Fibroblast of lung (primary cell): ENCODE results near the gene CFAP61. TPM values are rescaled to one million over a fixed set of nuclear protein-coding genes. Genes with fewer than 3 reads are reported as not detected.

Experiments used
- DNase-seq, 2 donors: peaks; one replicate each; pipeline versions ENCODE4 v3.0.0 to v3.0.0-alpha.2; 2010; ENCODE audit warnings: low read depth in 2 of 2
- H2AFZ ChIP-seq: 2 replicates; pipeline ENCODE4 v1.5.1; 2012; ENCODE audit warnings: low read length, control low read depth, inconsistent platforms
- H3K27ac ChIP-seq: 2 replicates; pipeline ENCODE4 v1.5.1; 2011; ENCODE audit warnings: low read length, control low read depth; ENCODE audit not compliant: insufficient read depth
- H3K27me3 ChIP-seq: 2 replicates; pipeline ENCODE4 v1.5.1; 2011; ENCODE audit warnings: mild to moderate bottlenecking, low read length; ENCODE audit not compliant: control insufficient read depth, insufficient read depth
- H3K36me3 ChIP-seq: 2 replicates; pipeline ENCODE4 v1.5.1; 2011; ENCODE audit warnings: low read length; ENCODE audit not compliant: control insufficient read depth, insufficient read depth
- H3K4me1 ChIP-seq: 2 replicates; pipeline ENCODE4 v1.5.1; 2011; ENCODE audit warnings: low read length; ENCODE audit not compliant: control insufficient read depth, insufficient read depth; ENCODE audit errors: extremely low read depth
- H3K4me2 ChIP-seq: 2 replicates; pipeline ENCODE4 v1.5.1; 2011; ENCODE audit warnings: low read length, control low read depth; ENCODE audit not compliant: insufficient read depth; ENCODE audit errors: extremely low read depth
- H3K4me3 ChIP-seq, 4 experiments: fragments of 200-600 bp in 1 of 4; sonication (generic) in 1 of 4; replicated peaks in 1 of 4; 2 replicates each; pipeline ENCODE4 v1.5.1; 2011 to 2016; ENCODE audit warnings: low read length in 4 of 4, low read depth in 3 of 4, mild to moderate bottlenecking in 3 of 4, control low read depth in 2 of 4, inconsistent platforms in 1 of 4, mixed read lengths in 1 of 4; ENCODE audit not compliant: insufficient read depth in 1 of 4; ENCODE audit errors: control extremely low read depth in 1 of 4
- H3K79me2 ChIP-seq: 2 replicates; pipeline ENCODE4 v1.5.1; 2012; ENCODE audit warnings: mild to moderate bottlenecking, low read length, inconsistent platforms; ENCODE audit not compliant: control insufficient read depth, insufficient read depth
- H3K9ac ChIP-seq: 2 replicates; pipeline ENCODE4 v1.5.1; 2011; ENCODE audit warnings: mild to moderate bottlenecking, low read length, control low read depth; ENCODE audit not compliant: insufficient read depth
- H3K9me3 ChIP-seq: 2 replicates; pipeline ENCODE4 v1.5.1; 2012; ENCODE audit warnings: low read depth, low read length; ENCODE audit not compliant: control insufficient read depth, insufficient read depth
- H4K20me1 ChIP-seq: 2 replicates; pipeline ENCODE4 v1.5.1; 2011; ENCODE audit warnings: low read length; ENCODE audit not compliant: control insufficient read depth, insufficient read depth; ENCODE audit errors: extremely low read depth
- EZH2 ChIP-seq: IDR thresholded peaks from 2 replicates; pipeline ENCODE4 v1.5.1; 2012; ENCODE audit warnings: low read length, control low read depth, mild to moderate bottlenecking; ENCODE audit errors: missing control alignments
- polyA plus RNA-seq, 2 donors: library from polyadenylated mRNA; depleted of rRNA in 1 of 2; stranded (reverse) in 1 of 2; unstranded in 1 of 2; fragments of >200 nt; gene quantifications; 2 replicates each; pipeline ENCODE4 v1.2.1, GENCODE V29; 2011 to 2012; ENCODE audit warnings: missing spikeins in 1 of 2
- total RNA-seq: library from RNA; depleted of rRNA; stranded (reverse); fragments of >200 nt; gene quantifications from 2 replicates; pipeline ENCODE4 v1.2.1, GENCODE V29; 2014
- TF ChIP-seq, protein P1 (sequence below), 2 donors: IDR thresholded peaks in 1 of 2; conservative IDR thresholded peaks in 1 of 2; 1 replicate in 1 of 2; 2 replicates in 1 of 2; pipeline ENCODE4 v1.5.1; 2011 to 2012; ENCODE audit warnings: low read length in 2 of 2, control low read depth in 1 of 2, inconsistent platforms in 1 of 2, low read depth in 1 of 2, mild to moderate bottlenecking in 1 of 2

The CFAP61 gene
- total and polyA plus RNA-seq, 2 donors (not counting 1 experiment from before 2014, with no cell fraction given): not detected

DNA sequence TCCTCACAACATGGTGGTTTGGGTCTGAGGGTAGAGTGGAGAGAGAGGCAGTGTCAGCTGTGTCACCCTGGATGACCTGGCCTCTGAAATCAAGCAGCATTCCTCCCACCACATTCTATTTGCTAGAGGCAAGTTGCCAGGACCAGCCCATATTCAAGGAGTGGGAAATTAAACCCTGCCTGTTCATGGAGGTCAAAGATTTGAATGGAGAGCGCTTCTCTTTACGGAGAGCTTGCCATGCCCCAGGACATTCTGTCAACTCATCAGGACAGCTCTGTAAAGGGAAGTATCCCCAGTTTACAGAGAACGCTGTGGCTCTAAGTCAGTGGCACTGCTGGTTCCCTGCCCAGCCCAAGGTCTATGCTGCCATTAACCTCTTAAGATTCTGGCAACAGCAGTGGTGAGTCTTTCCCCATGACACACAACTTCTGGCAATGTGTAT is 225.6 kb downstream of the CFAP61 start:
- no peaks in the 10 kb centered on the region for H3K4me1 ChIP-seq
- H3K27ac ChIP-seq: no peak overlapping the region
- H3K79me2 ChIP-seq: no peaks in the 10 kb centered on the region
- no peaks in the 10 kb centered on the region for H3K9me3 ChIP-seq
- no peaks in the 10 kb centered on the region for H3K36me3 ChIP-seq
- TF ChIP-seq EZH2: no peak
- TF ChIP-seq, protein P1, sequence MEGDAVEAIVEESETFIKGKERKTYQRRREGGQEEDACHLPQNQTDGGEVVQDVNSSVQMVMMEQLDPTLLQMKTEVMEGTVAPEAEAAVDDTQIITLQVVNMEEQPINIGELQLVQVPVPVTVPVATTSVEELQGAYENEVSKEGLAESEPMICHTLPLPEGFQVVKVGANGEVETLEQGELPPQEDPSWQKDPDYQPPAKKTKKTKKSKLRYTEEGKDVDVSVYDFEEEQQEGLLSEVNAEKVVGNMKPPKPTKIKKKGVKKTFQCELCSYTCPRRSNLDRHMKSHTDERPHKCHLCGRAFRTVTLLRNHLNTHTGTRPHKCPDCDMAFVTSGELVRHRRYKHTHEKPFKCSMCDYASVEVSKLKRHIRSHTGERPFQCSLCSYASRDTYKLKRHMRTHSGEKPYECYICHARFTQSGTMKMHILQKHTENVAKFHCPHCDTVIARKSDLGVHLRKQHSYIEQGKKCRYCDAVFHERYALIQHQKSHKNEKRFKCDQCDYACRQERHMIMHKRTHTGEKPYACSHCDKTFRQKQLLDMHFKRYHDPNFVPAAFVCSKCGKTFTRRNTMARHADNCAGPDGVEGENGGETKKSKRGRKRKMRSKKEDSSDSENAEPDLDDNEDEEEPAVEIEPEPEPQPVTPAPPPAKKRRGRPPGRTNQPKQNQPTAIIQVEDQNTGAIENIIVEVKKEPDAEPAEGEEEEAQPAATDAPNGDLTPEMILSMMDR (conservative IDR thresholded peaks at IDR 0.05 in 1 of 2, IDR thresholded peaks at IDR 0.05 in 1 of 2; ENCODE audit: low read depth in 1 of 2, low read length in 2 of 2): no peak
- H3K4me3 ChIP-seq: no peak overlapping the region
- H2AFZ ChIP-seq: no peak overlapping the region
- DNase-seq: no peak
- H4K20me1 ChIP-seq: no peaks in the 10 kb centered on the region
- H3K27me3 ChIP-seq: no peaks in the 10 kb centered on the region
- no peak overlapping the region for H3K4me2 ChIP-seq
- no peak overlapping the region for H3K9ac ChIP-seq

DNA sequence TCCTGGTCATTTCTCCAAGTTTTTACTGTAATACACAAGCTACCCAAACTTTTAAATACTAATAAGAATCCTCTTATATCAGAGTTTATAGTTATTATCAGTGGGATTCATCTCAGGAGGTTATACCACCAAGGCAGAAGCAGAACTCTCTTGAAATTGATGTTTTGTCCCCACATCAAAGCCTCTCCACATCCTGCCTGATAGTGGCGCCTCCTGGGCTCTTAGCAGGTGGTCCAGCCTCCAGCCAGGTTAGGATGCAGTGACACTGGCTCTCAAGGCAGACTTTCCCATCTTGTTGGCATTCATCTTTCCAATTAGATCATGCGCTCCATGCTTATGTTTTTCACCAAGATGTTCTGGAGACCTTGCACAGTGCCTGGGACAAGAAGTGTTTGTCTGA is 233.7 kb downstream of the CFAP61 start:
- Histone ChIP-seq H3K4me1 (no peaks in the 10 kb centered on the region), H3K9me3 (no peaks in the 10 kb centered on the region), H4K20me1 (no peaks in the 10 kb centered on the region), H3K27me3 (no peaks in the 10 kb centered on the region), H3K4me2 (no peak overlapping the region), H3K79me2 (no peaks in the 10 kb centered on the region), H3K36me3 (no peaks in the 10 kb centered on the region), H3K4me3 (no peak overlapping the region), H3K9ac (no peak overlapping the region), H3K27ac (no peak overlapping the region), H2AFZ (no peak overlapping the region)
- no peak for DNase-seq
- TF ChIP-seq EZH2: no peak
- TF ChIP-seq, protein P1 (conservative IDR thresholded peaks at IDR 0.05 in 1 of 2, IDR thresholded peaks at IDR 0.05 in 1 of 2; ENCODE audit: low read depth in 1 of 2, low read length in 2 of 2): no peak

DNA sequence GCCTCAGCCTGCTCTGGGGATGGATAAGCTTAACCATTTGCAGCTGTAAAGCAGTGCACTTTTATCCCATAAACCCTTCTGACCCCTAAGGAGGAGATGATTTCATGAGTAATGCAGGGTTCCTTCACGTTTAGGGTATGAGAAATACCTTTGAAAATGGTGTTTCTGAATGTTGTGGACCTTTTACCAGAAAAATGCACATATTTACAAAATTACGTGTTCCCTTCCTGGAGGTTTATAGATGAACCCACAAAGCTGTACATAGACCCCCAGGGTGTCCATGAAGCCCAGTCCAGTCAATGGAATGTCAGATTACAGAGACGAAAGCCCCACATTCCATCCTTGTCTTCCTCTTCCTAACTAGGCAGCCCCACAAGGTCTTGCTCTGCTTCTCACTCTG is 237.0 kb downstream of the CFAP61 start:
- DNase-seq: no peak
- Histone ChIP-seq H3K4me1 (no peaks in the 10 kb centered on the region), H3K27me3 (no peaks in the 10 kb centered on the region), H2AFZ (no peak overlapping the region), H3K4me2 (no peak overlapping the region), H3K27ac (no peak overlapping the region), H3K9ac (no peak overlapping the region), H3K9me3 (no peaks in the 10 kb centered on the region), H3K4me3 (no peak overlapping the region), H4K20me1 (no peaks in the 10 kb centered on the region), H3K79me2 (no peaks in the 10 kb centered on the region), H3K36me3 (no peaks in the 10 kb centered on the region)
- TF ChIP-seq, protein P1 (conservative IDR thresholded peaks at IDR 0.05 in 1 of 2, IDR thresholded peaks at IDR 0.05 in 1 of 2; ENCODE audit: low read depth in 1 of 2, low read length in 2 of 2): no peak
- no peak for TF ChIP-seq EZH2
